GM19397 (cell line): ENCODE data around the gene TOR1B.
"Not testable (repeated sequence)": the region's sequence is repeated elsewhere in the genome, so short reads cannot be mapped to it uniquely, and the experiment has no call there.

Source experiments
- ATAC-seq: cut with Tn5 transposase; IDR thresholded peaks from one replicate; pipeline ENCODE4 v1.9.1; 2021; ENCODE audit warnings: mild to moderate bottlenecking, moderate library complexity; ENCODE audit not compliant: unreplicated experiment

The TOR1B gene, protein sequence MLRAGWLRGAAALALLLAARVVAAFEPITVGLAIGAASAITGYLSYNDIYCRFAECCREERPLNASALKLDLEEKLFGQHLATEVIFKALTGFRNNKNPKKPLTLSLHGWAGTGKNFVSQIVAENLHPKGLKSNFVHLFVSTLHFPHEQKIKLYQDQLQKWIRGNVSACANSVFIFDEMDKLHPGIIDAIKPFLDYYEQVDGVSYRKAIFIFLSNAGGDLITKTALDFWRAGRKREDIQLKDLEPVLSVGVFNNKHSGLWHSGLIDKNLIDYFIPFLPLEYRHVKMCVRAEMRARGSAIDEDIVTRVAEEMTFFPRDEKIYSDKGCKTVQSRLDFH

GRCh38 chr9:129802833-129803675 lies at the start of gene TOR1B:
Gene TOR1B, plus strand, starts transcription at chr9:129803184. Its CDS starts 29 bp downstream, at chr9:129803213.
- peak; percentile 85 for ATAC-seq

DNA sequence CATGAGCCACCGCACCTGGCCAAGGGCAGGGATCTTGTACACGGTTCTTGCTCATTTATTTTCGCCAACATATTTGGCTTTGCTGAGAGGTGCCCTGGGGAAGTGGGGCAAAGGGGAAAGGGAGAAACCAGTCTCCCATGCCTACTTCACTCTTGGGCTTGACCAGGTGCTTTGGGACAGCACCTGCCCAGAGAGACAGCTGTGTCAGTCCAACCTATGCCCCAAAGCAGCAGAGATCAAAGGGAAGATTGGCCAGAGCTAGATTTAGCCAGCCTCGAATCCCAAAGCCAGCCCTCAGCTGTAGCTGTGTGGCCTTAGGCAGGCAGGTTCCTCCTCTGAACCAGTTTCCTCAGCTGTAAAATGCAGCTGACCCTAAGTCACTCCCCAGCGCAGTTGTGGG lies 47.8 kb upstream of the TOR1B start:
- ATAC-seq: no peak

DNA sequence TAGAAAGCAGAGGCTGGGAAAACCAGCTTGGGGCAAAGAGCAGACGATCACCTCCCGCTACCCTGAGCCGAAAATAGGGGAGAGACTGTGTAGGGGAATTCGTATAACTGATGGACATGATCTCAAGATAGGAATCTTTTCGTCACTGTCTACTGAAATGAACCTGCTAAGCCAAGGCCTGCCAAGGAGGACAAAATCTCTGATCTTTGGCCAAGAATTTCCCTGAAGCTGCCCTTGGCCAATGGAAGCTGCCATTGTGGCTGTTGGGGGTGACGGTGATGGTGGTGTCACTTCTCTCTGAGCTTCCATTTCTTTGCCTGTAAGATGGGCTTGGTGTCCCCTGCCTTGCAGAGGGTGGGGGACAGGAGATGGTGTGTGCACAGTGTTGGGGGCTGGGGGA lies 46.8 kb upstream of the TOR1B start:
- ATAC-seq: no peak

DNA sequence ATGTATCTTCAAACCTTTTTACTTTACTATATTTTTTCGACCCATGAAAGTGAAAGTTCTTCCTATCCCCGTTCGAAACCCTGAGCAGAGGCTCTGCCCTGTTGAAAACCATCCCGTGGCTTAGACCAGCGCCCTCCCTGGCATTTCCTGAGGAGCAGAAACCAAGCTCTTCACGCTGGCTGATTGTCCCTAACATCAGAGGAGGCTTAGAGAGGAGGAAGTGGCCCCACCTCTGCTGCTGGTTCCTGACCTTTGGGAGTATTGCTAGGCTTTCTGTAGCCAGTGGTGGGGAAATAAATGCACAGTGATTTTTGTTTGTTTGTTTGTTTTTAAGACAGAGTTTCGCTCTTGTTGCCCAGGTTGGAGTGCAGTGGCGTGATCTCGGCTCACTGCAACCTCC lies 45.9 kb upstream of the TOR1B start:
- no peak for ATAC-seq

DNA sequence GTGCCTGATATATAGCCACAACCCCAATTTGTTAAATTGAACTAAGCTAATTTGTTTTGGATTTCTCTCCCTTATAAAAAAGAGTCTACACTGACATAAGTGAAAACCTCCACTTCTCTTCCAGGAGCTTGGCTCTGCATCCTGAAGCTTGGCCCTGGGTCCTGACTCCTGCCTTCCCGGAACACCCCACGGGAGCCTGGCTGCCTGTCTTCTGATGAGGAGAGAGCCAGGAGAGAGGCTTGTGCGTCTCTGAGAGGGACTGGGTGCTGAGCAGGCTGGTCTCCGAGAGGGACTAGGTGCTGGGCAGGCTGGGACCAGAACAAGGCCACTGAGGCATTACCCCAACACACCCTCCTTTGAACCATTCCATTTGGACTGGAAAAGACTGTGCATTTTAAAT lies 43.7 kb upstream of the TOR1B start:
- no peak for ATAC-seq

DNA sequence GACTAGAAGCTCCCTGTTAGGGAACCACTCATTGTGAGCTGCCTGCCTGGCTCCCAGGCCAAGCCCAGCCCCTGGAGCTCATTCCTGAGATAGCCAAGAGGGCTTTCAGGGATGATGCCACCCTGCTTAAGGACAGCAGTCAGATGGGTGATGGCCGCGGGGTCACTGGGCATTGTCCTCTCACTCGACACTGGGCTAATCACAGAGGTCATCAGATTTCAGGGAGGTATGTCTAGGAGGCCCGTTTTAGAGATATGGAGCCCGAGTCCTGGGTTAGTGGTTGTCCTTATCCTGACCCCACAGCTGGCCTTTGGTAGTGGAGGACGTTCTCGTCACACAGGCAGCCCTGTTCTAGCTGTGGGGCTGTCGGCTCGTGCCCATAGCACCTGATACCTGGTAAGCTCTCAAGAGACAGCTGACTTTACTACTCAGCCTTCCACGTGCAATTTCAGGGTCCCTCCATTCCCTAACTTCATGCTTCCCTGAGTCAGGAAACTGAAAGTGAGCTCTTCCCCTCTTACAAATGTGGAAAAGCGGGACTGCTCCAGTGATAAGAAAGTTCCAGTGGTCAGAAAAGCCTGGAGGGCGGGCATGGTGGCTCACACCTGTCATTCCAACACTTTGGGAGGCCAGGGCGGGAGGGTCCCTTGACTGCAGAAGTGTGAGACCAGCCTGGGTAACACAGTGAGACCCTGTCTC lies 43.0 kb upstream of the TOR1B start:
- no peak for ATAC-seq

GRCh38 chr9:129760784-129761183 lies 42.2 kb upstream of the TOR1B start:
- not testable (repeated sequence) for ATAC-seq

- no peak for ATAC-seq
Measured at GRCh38 chr9:129761293-129761900, 41.6 kb upstream of the TOR1B start.

DNA sequence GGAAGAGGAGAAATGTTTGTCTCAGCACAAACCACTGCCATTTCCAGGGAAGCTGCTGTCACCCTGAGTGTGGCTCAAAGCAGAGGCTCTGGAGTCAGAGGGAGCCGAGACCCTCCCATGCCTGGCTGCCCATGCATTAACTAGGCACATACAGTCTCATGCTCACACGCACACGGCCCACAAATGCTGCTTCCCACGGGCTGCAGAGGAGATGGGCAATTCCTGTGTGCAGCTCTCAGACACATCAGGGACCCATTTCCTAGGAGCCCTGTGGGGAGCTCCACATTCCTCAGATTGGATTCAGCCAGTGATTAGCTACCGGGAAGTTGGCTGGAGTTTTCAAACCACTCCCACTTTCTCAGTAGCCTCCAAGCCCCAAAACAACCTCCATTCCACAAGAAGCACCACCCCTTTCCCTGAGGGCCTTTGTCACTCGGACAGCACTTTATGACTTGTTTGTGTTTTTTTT lies 41.0 kb upstream of the TOR1B start:
- no peak for ATAC-seq

- ATAC-seq: not testable (repeated sequence)
Measured at GRCh38 chr9:129762370-129762984, 40.5 kb upstream of the TOR1B start.

DNA sequence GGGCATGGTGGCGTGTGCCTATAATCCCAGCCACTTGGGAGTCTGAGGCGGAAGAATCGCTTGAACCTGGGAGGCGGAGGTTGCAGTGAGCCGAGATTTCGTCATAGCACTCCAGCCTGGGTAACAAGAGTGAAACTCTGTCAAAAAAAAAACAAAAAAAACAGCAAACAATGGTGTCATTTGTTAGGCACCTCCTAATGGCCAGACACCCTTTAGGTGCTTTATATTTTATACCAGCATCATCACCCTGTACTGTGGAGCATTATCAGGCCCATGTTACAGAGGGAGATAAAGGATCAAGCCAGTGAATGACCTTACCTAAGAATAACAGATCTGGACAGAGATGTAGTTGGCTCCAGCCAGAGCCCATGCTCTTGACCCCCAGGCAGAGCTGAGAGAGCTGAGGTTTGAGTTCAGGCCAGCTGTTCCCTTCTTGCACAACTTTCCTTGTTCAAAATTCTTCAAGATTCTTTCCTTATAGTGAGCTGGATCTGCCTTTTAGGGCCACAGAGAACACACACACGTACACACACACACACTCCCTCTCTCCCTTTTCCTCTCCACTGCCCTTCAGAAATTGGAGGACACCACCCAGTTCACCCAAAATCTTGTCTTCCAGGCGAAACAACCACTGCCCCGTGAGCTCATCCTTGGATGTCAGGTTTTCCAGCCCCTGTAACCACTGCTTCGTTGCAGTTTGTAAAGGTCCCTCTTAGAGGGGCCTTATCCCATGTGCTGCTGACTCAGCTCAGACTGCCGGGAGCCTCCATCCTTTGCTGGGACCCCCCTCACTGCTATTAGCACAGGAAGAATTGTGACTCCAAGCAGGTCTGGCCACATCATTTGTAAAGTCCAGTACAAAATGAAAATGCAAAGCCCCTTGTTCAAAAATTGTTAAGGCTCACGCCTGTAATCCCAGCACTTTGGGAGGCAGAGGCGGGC lies 39.7 kb upstream of the TOR1B start:
- no peak for ATAC-seq

GRCh38 chr9:129765764-129766317 lies 37.1 kb upstream of the TOR1B start:
- no peak for ATAC-seq

- ATAC-seq: no peak
Measured at GRCh38 chr9:129768486-129768885, 34.5 kb upstream of the TOR1B start.

DNA sequence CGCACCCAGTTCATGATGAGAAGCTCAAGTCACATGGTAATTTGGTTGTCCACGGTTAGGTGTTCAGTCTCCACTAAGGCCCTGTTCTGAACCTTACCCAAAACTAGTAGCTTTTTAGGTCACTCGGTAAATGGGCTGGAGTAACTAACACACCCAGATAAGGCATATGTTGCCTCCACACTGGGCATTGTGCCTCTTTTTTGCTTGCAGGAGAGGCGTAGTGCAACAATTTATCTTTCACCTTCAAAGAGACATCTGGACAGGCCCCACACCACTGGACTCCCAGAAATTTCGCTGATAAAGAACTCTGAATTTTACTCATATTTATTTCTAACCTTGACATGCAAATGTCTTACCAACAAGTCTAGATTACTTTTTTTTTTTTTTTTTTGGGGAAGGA lies 33.3 kb upstream of the TOR1B start:
- no peak for ATAC-seq

DNA sequence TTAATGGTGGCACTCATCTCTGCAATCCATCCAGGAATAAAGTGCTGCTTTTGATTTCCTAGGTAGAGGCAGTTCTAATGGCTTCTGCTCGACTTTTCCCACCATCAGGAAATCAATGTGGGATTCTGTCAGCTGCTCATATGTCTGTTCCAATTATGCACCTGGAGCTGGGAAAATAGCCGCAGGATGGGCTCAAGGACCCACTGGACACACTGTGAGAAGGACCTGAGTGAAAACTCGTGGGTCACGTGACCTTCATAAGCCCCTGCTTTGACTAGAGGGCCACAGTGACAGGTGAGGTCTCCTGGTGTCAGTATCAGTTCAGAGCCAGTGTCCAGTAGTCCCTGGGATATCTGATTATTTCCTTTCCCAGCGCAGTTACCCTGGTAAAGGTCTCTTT lies 32.2 kb upstream of the TOR1B start:
- no peak for ATAC-seq

DNA sequence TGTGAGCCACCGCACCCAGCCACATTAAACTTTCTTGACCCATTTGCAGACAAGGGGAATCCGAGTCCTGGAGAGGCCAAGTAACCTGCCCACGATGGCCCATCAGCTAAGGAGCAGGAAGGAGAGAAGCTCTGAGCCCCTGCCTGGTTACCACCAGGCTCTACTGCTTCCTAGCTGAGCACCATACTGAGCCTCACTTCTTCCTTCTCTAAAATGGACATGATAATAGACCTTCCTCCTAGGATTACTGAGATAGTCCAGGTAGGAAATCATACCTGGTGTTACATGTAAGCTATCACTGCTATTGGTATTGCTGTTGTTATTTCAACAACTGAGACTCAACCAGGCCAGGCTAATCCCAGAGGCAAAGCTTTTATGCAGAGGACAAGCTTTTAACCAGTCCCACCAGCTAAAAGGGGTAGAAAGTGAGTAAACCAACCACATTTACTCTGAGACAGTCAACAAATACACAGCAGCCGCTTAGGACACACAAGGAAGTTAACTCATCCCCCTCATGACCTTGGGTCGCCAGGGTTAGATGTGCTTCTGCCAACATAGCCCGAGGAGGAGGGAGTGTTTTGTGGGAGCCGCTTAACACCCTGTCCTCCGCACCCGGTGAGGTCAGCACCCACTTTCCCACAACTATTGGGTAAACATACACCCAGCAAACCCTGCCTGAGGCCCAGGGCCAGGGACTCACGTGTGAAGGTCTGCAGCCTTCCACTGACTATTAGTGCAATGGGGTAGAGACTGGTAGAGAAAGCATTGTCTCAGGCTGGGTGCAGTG lies 29.5 kb upstream of the TOR1B start:
- no peak for ATAC-seq

DNA sequence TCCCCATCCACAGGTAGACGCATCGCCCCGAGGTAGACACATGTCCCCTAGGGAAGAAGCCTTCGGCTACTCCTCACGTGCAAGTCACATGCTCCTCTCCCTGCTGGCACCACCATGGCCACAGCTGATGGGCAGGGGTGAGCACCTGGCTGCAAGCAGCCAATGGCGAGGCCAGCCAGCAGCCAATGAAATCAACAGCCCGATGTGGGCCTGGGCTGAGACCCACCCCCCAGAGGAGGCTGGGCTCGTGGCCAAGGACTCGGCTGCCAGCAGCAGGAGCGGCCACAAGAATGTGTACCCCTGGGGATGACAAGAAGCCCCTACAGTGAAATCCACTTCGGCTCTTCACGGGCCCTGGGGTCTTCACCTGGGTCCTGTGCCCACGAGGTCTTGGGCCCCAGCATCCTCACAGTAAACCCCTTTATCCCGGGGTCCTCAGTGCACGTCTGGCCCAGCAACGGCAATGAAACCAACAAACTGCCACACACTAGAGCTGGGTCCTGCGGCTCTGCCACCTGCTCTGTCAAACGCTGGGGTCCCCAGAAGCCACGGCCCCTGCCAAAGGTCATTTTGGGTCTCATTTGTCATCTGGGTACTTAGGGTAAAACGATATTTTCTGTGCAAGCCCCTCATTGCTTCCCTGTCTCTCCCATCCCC lies 28.1 kb upstream of the TOR1B start:
- no peak for ATAC-seq

GRCh38 chr9:129775448-129775798 lies 27.6 kb upstream of the TOR1B start:
- no peak for ATAC-seq
